PFSK-1 (cell line): ENCODE data around the gene C17orf75.

Source experiments
- POLR2AphosphoS5 ChIP-seq: IDR thresholded peaks from 2 replicates; pipeline ENCODE4 v1.6.1; 2012; ENCODE audit warnings: low read depth, mild to moderate bottlenecking, control low read depth, low read length, moderate library complexity
- REST ChIP-seq, 2 experiments: IDR thresholded peaks; 2 replicates each; pipeline versions ENCODE4 v1.6.1 to v1.8.0; 2011 to 2012; ENCODE audit warnings: low read depth in 2 of 2, low read length in 2 of 2, control low read depth in 1 of 2, inconsistent platforms in 1 of 2, mild to moderate bottlenecking in 1 of 2, moderate library complexity in 1 of 2; ENCODE audit not compliant: insufficient read depth in 1 of 2
- SIN3A ChIP-seq: IDR thresholded peaks from 2 replicates; pipeline ENCODE4 v1.6.1; 2012; ENCODE audit warnings: mild to moderate bottlenecking, low read length, moderate library complexity, borderline replicate concordance; ENCODE audit not compliant: insufficient read depth
- TAF1 ChIP-seq: IDR thresholded peaks from 2 replicates; pipeline ENCODE4 v1.6.1; 2012; ENCODE audit warnings: low read length, control low read depth, borderline replicate concordance; ENCODE audit not compliant: insufficient read depth

- TF ChIP-seq POLR2AphosphoS5 (no peak), REST (IDR thresholded peaks at IDR 0.05; ENCODE audit: insufficient read depth in 1 of 2, low read depth in 2 of 2, low read length in 2 of 2) (no peak), TAF1 (no peak), SIN3A (no peak)
Observed at GRCh38 chr17:32349503-32349853, 7.5 kb upstream of the C17orf75 start.
